ENCODE measurements around the gene ZNF407.

GRCh38 chr18:74789078-74789477, 191.4 kb downstream of the ZNF407 start:
- TF ChIP-seq CTCF (IDR thresholded peaks at IDR 0.05; ENCODE audit: insufficient read depth, low read length, poor library complexity, severe bottlenecking) (no peak), EZH2phosphoT487 (conservative IDR thresholded peaks at IDR 0.05; ENCODE audit: low read length) (no peak)
